H9 (cell line): ENCODE data around the gene VPS51. TPM values are rescaled to one million over a fixed set of nuclear protein-coding genes. Genes with fewer than 3 reads are reported as not detected.

ENCODE experiments used
- DNase-seq: peaks from one replicate; pipeline ENCODE4 v3.0.0-alpha.2; 2017
- H2AFZ ChIP-seq: one replicate; pipeline ENCODE4 v1.6.1; 2013; ENCODE audit warnings: mild to moderate bottlenecking, low read length, control low read depth, moderate library complexity
- H2AK5ac ChIP-seq: 2 replicates; pipeline ENCODE4 v1.6.1; 2013; ENCODE audit warnings: low read length, control low read depth, mixed read lengths; ENCODE audit not compliant: insufficient read length
- H2BK120ac ChIP-seq: one replicate; pipeline ENCODE4 v1.6.1; 2013; ENCODE audit warnings: low read depth, mild to moderate bottlenecking, low read length, control low read depth, inconsistent platforms; ENCODE audit not compliant: poor library complexity, severe bottlenecking
- H2BK12ac ChIP-seq: 2 replicates; pipeline ENCODE4 v1.6.1; 2013; ENCODE audit warnings: low read length, control low read depth, mixed read lengths, low read depth; ENCODE audit not compliant: insufficient read length
- H2BK15ac ChIP-seq: 2 replicates; pipeline ENCODE4 v1.6.1; 2013; ENCODE audit warnings: low read depth, low read length, control low read depth
- H2BK20ac ChIP-seq: one replicate; pipeline ENCODE4 v1.6.1; 2013; ENCODE audit warnings: low read depth, mild to moderate bottlenecking, low read length, control low read depth, inconsistent platforms; ENCODE audit not compliant: poor library complexity, severe bottlenecking
- H2BK5ac ChIP-seq: 2 replicates; pipeline ENCODE4 v1.6.1; 2013; ENCODE audit warnings: low read length, control low read depth, mixed read lengths; ENCODE audit not compliant: insufficient read length
- H3K14ac ChIP-seq: 2 replicates; pipeline ENCODE4 v1.6.1; 2013; ENCODE audit warnings: low read length, control low read depth; ENCODE audit not compliant: insufficient read depth
- H3K18ac ChIP-seq: 2 replicates; pipeline ENCODE4 v1.6.1; 2013; ENCODE audit warnings: low read depth, mild to moderate bottlenecking, mixed read lengths, low read length, control low read depth; ENCODE audit not compliant: insufficient read length
- H3K23ac ChIP-seq: 2 replicates; pipeline ENCODE4 v1.6.1; 2013; ENCODE audit warnings: low read length, control low read depth, mixed read lengths, low read depth; ENCODE audit not compliant: insufficient read length
- H3K23me2 ChIP-seq: 2 replicates; pipeline ENCODE4 v1.6.1; 2013; ENCODE audit warnings: low read depth, mild to moderate bottlenecking, mixed read lengths, low read length, control low read depth; ENCODE audit not compliant: insufficient read length, poor library complexity, severe bottlenecking
- H3K27ac ChIP-seq: 2 replicates; pipeline ENCODE4 v1.5.1; 2013; ENCODE audit warnings: low read length, control low read depth, mixed read lengths, low read depth; ENCODE audit not compliant: insufficient read length
- H3K27me3 ChIP-seq: 2 replicates; pipeline ENCODE4 v1.6.1; 2013; ENCODE audit warnings: low read length, control low read depth, inconsistent platforms; ENCODE audit not compliant: insufficient read depth
- H3K4ac ChIP-seq: 2 replicates; pipeline ENCODE4 v1.6.1; 2013; ENCODE audit warnings: low read depth, mild to moderate bottlenecking, control low read depth, inconsistent platforms, low read length, moderate library complexity
- H3K4me1 ChIP-seq: 2 replicates; pipeline ENCODE4 v1.6.1; 2013; ENCODE audit warnings: low read length, control low read depth, inconsistent platforms; ENCODE audit not compliant: insufficient read depth
- H3K4me2 ChIP-seq: 2 replicates; pipeline ENCODE4 v1.6.1; 2013; ENCODE audit warnings: low read length, control low read depth, mixed read lengths; ENCODE audit not compliant: insufficient read length, insufficient read depth
- H3K56ac ChIP-seq: 2 replicates; pipeline ENCODE4 v1.6.1; 2013; ENCODE audit warnings: low read depth, mild to moderate bottlenecking, mixed read lengths, low read length, control low read depth; ENCODE audit not compliant: insufficient read length
- H3K79me1 ChIP-seq: 2 replicates; pipeline ENCODE4 v1.6.1; 2013; ENCODE audit warnings: low read depth, mild to moderate bottlenecking, moderate library complexity, low read length, control low read depth, inconsistent platforms; ENCODE audit not compliant: insufficient read depth, poor library complexity, severe bottlenecking
- H3K79me2 ChIP-seq: 2 replicates; pipeline ENCODE4 v1.6.1; 2013; ENCODE audit warnings: low read length, control low read depth, inconsistent platforms; ENCODE audit not compliant: insufficient read depth
- H3K9ac ChIP-seq: 2 replicates; pipeline ENCODE4 v1.6.1; 2013; ENCODE audit warnings: low read length, control low read depth, mixed read lengths; ENCODE audit not compliant: insufficient read length; ENCODE audit errors: extremely low read depth
- H3K9me3 ChIP-seq: one replicate; pipeline ENCODE4 v1.6.1; 2013; ENCODE audit warnings: low read depth, low read length, inconsistent platforms; ENCODE audit not compliant: control insufficient read depth
- H3T11ph ChIP-seq: one replicate; pipeline ENCODE4 v1.6.1; 2013; ENCODE audit warnings: mild to moderate bottlenecking, low read length, control low read depth, inconsistent platforms
- H4K20me1 ChIP-seq: one replicate; pipeline ENCODE4 v1.6.1; 2013; ENCODE audit not compliant: control insufficient read depth, insufficient read length, insufficient read depth
- H4K5ac ChIP-seq: 2 replicates; pipeline ENCODE4 v1.6.1; 2013; ENCODE audit warnings: low read depth, mild to moderate bottlenecking, mixed read lengths, low read length, control low read depth; ENCODE audit not compliant: insufficient read length
- H4K8ac ChIP-seq: replicated peaks from 2 replicates; pipeline ENCODE4 v1.6.1; 2013; ENCODE audit warnings: low read length, control low read depth, mixed read lengths, low read depth; ENCODE audit not compliant: insufficient read length
- H4K91ac ChIP-seq: 2 replicates; pipeline ENCODE4 v1.6.1; 2013; ENCODE audit warnings: low read depth, mild to moderate bottlenecking, moderate library complexity, mixed read lengths, low read length, control low read depth; ENCODE audit not compliant: insufficient read length
- H3K27ac Mint-ChIP-seq, 3 experiments: 2 replicates in 2 of 3; 3 replicates in 1 of 3; pipeline ENCODE4 v1.8.0; 2020 to 2021; ENCODE audit warnings: mixed read lengths in 3 of 3, mild to moderate bottlenecking in 1 of 3, moderate library complexity in 1 of 3
- H3K27me3 Mint-ChIP-seq: 2 replicates; pipeline ENCODE4 v1.8.0; 2021; ENCODE audit warnings: low read depth, mild to moderate bottlenecking, moderate library complexity, mixed read lengths
- H3K36me3 Mint-ChIP-seq, 3 experiments: 2 replicates in 2 of 3; 3 replicates in 1 of 3; pipeline ENCODE4 v1.8.0; 2020 to 2021; ENCODE audit warnings: low read depth in 3 of 3, mixed read lengths in 3 of 3; ENCODE audit not compliant: insufficient read depth in 1 of 3
- H3K4me1 Mint-ChIP-seq, 2 experiments: 2 replicates each; pipeline ENCODE4 v1.8.0; 2020; ENCODE audit warnings: mixed read lengths in 2 of 2
- H3K4me3 Mint-ChIP-seq, 2 experiments: 2 replicates in 1 of 2; 3 replicates in 1 of 2; pipeline ENCODE4 v1.8.0; 2020 to 2021; ENCODE audit warnings: mild to moderate bottlenecking in 2 of 2, mixed read lengths in 2 of 2, moderate library complexity in 1 of 2
- H3K9me3 Mint-ChIP-seq, 2 experiments: 2 replicates in 1 of 2; 3 replicates in 1 of 2; pipeline ENCODE4 v1.8.0; 2020; ENCODE audit warnings: mild to moderate bottlenecking in 2 of 2, mixed read lengths in 2 of 2, moderate library complexity in 1 of 2
- WGBS: extraction: QIAGEN DNeasy Blood & Tissue Kit; methylation state at CpG from one replicate; pipeline ENCODE4 v1.1.7; 2013; ENCODE audit warnings: missing lambda C conversion rate, low lambda C conversion rate, mixed read lengths; ENCODE audit not compliant: insufficient read length; ENCODE audit errors: extremely low coverage; 5-methylcytosine and 5-hydroxymethylcytosine counted together
- total RNA-seq: library from RNA; stranded (reverse); gene quantifications from 2 replicates; pipeline ENCODE4 v1.2.1, GENCODE V29; 2021
- TF ChIP-seq, protein P1 (sequence below): fragments of 200-600 bp; sonication (generic); conservative IDR thresholded peaks from 3 replicates; pipeline ENCODE4 v1.8.0; 2021; ENCODE audit warnings: antibody characterized with exemption, mild to moderate bottlenecking

VPS51 gene
- total RNA-seq, 1 experiment from 2014 or later: 94.7 TPM

DNA sequence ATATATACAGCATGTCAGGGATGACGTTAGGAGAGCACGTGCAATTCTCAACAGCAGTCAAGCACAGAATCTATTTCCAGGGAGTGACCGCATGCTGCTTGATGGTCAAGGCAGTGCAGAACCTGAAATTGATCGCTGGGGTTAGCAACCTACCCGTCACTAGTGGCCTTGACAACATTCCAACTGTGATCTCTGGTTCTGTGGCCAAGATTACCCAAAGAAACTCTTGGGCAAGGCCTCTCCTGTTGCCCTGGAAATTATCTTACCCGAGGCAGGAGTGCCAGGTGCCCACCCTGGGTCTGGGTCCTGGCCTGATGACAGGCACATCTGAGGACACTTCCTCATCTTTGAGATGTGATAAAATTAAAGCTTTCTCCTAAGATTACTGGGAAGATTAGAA is 17.8 kb downstream of the VPS51 start:
- no peaks in the 10 kb centered on the region for H3K9me3 ChIP-seq
- H4K91ac ChIP-seq: no peak overlapping the region
- H3K9ac ChIP-seq: no peak overlapping the region
- no peak overlapping the region for H2BK12ac ChIP-seq
- H3K23ac ChIP-seq: no peak overlapping the region
- H3K23me2 ChIP-seq: peaks cover 18% of the 10 kb centered on the region
- H3K27me3 ChIP-seq: no peaks in the 10 kb centered on the region
- no peaks in the 10 kb centered on the region for H3K79me1 ChIP-seq
- Mint-ChIP-seq H3K36me3 (peaks cover 7 to 34% (median 33%) of the 10 kb centered on the region in 3 experiments), H3K4me3 (peak overlapping the region; percentile 11 to 99; a peak in 4 of 5 replicates), H3K27me3 (peaks cover 1% of the 10 kb centered on the region; the same call in 1 of the 2 replicates), H3K27ac (0 out of 7 replicates have a peak overlapping the region, but pooled peaks of 1 of the 3 experiments have one; percentile 17), H3K9me3 (no peaks in the 10 kb centered on the region), H3K4me1 (peaks cover 17 to 25% of the 10 kb centered on the region in 2 experiments)
- H4K8ac ChIP-seq: no peak overlapping the region
- no peak for DNase-seq
- no peaks in the 10 kb centered on the region for H3K4me1 ChIP-seq
- H4K5ac ChIP-seq: no peak overlapping the region
- H2BK5ac ChIP-seq: no peak overlapping the region
- no peak overlapping the region for H3T11ph ChIP-seq
- no peaks in the 10 kb centered on the region for H3K79me2 ChIP-seq
- H3K4ac ChIP-seq: no peak overlapping the region
- H2AK5ac ChIP-seq: no peak overlapping the region
- no peak overlapping the region for H2BK120ac ChIP-seq
- TF ChIP-seq, protein P1, sequence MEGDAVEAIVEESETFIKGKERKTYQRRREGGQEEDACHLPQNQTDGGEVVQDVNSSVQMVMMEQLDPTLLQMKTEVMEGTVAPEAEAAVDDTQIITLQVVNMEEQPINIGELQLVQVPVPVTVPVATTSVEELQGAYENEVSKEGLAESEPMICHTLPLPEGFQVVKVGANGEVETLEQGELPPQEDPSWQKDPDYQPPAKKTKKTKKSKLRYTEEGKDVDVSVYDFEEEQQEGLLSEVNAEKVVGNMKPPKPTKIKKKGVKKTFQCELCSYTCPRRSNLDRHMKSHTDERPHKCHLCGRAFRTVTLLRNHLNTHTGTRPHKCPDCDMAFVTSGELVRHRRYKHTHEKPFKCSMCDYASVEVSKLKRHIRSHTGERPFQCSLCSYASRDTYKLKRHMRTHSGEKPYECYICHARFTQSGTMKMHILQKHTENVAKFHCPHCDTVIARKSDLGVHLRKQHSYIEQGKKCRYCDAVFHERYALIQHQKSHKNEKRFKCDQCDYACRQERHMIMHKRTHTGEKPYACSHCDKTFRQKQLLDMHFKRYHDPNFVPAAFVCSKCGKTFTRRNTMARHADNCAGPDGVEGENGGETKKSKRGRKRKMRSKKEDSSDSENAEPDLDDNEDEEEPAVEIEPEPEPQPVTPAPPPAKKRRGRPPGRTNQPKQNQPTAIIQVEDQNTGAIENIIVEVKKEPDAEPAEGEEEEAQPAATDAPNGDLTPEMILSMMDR: no peak
- no peak overlapping the region for H3K18ac ChIP-seq
- H2BK15ac ChIP-seq: no peak overlapping the region
- H2AFZ ChIP-seq: no peak overlapping the region
- no CpG with 5 or more reads among the region's 6 CpGs for WGBS
- no peaks in the 10 kb centered on the region for H4K20me1 ChIP-seq
- H2BK20ac ChIP-seq: no peak overlapping the region
- H3K27ac ChIP-seq: no peak overlapping the region
- no peak overlapping the region for H3K14ac ChIP-seq
- no peak overlapping the region for H3K4me2 ChIP-seq
- no peak overlapping the region for H3K56ac ChIP-seq
